PFSK-1 (cell line): ENCODE data around the gene MYO7A.

Experiments
- FOXP2 ChIP-seq: optimal IDR thresholded peaks from 2 replicates; pipeline ENCODE3; 2011; ENCODE audit warnings: borderline replicate concordance, control low read depth, inconsistent platforms; ENCODE audit not compliant: insufficient read depth; ENCODE audit errors: extremely low read length, extremely low read depth
- POLR2AphosphoS5 ChIP-seq: IDR thresholded peaks from 2 replicates; pipeline ENCODE4 v1.6.1; 2012; ENCODE audit warnings: low read depth, mild to moderate bottlenecking, control low read depth, low read length, moderate library complexity
- REST ChIP-seq, 2 experiments: IDR thresholded peaks; 2 replicates each; pipeline versions ENCODE4 v1.6.1 to v1.8.0; 2011 to 2012; ENCODE audit warnings: low read depth in 2 of 2, low read length in 2 of 2, control low read depth in 1 of 2, inconsistent platforms in 1 of 2, mild to moderate bottlenecking in 1 of 2, moderate library complexity in 1 of 2; ENCODE audit not compliant: insufficient read depth in 1 of 2
- SIN3A ChIP-seq: IDR thresholded peaks from 2 replicates; pipeline ENCODE4 v1.6.1; 2012; ENCODE audit warnings: mild to moderate bottlenecking, low read length, moderate library complexity, borderline replicate concordance; ENCODE audit not compliant: insufficient read depth
- TAF1 ChIP-seq: IDR thresholded peaks from 2 replicates; pipeline ENCODE4 v1.6.1; 2012; ENCODE audit warnings: low read length, control low read depth, borderline replicate concordance; ENCODE audit not compliant: insufficient read depth

Gene MYO7A

DNA sequence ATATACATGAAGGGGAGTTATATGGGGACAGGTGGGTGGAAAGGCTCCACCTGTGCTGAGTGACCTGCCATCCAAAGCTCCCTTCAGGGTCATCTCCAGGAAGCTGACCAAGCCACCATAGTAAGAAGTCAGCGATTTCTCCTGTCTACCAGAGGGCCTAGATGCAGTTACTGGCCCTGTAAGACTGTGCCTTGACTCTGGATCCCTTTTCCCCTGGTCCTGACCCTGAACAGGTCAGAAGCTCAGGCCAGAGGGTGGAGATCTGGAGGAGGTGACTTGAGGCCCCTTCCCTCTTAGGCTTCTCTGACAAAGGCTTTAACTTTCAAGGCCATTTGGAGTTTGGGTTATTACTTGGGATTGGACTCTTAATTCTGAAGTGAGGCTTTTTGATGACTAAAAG, 103.8 kb downstream of the MYO7A start:
- TF ChIP-seq REST (IDR thresholded peaks at IDR 0.05; ENCODE audit: insufficient read depth in 1 of 2, low read depth in 2 of 2, low read length in 2 of 2), result no peak
- no peak for TF ChIP-seq SIN3A
- no peak for TF ChIP-seq TAF1
- TF ChIP-seq FOXP2, result no peak
- no peak for TF ChIP-seq POLR2AphosphoS5

- TF ChIP-seq TAF1, result no peak
- TF ChIP-seq SIN3A, result no peak
- no peak for TF ChIP-seq FOXP2
- TF ChIP-seq REST (IDR thresholded peaks at IDR 0.05; ENCODE audit: insufficient read depth in 1 of 2, low read depth in 2 of 2, low read length in 2 of 2), result no peak
- no peak for TF ChIP-seq POLR2AphosphoS5
Measured at GRCh38 chr11:77232242-77232641, 104.2 kb downstream of the MYO7A start.

- TF ChIP-seq REST (IDR thresholded peaks at IDR 0.05; ENCODE audit: insufficient read depth in 1 of 2, low read depth in 2 of 2, low read length in 2 of 2) (no peak), FOXP2 (no peak), SIN3A (no peak), POLR2AphosphoS5 (no peak), TAF1 (no peak)
Measured at GRCh38 chr11:77233011-77233410, 105.0 kb downstream of the MYO7A start.

- TF ChIP-seq SIN3A (no peak), TAF1 (no peak), POLR2AphosphoS5 (no peak), REST (IDR thresholded peaks at IDR 0.05; ENCODE audit: insufficient read depth in 1 of 2, low read depth in 2 of 2, low read length in 2 of 2) (no peak), FOXP2 (no peak)
Measured at GRCh38 chr11:77236901-77237300, 108.9 kb downstream of the MYO7A start.

DNA sequence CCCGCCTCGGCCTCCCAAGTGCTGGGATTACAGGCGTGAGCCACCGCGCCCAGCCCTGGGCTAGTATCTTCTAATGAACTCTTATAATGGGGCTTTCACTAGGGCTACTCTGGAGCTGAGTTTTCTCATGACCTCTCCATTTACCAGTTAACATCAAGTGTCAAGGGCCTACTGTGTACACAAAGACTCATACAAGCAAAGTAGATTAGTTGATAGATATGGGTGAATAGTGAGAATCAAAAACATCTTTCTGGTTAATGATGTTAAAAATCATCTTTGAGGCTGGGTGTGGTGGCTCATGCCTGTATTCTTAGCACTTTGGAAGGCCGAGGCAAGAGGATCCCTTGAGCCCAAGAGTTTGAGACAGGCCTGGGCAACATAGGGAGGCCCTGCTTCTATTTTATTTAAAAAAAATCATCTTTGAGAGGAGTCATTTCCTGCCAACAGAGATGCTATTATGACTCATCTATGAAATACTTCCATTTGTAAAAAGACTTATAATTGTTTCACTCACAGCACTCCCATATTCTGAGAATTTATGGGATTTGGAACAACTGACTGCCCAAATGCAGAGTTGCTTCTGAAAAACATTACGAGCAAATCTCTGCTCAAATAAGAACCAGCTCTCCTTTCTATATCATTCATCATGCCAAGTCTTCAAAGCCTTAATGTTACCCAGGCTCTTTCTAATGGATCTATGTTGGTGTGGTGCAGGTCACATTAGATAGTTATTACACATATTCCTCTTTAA, 116.4 kb downstream of the MYO7A start:
- no peak for TF ChIP-seq REST (IDR thresholded peaks at IDR 0.05; ENCODE audit: insufficient read depth in 1 of 2, low read depth in 2 of 2, low read length in 2 of 2)
- TF ChIP-seq POLR2AphosphoS5, result no peak
- TF ChIP-seq TAF1, result no peak
- no peak for TF ChIP-seq FOXP2
- no peak for TF ChIP-seq SIN3A
